DND-41 (cell line): ENCODE data around the gene KSR1.

Experiments used
- EZH2 ChIP-seq: IDR thresholded peaks from 3 replicates; pipeline ENCODE4 v1.6.1; 2012; ENCODE audit warnings: borderline replicate concordance, low read depth, mild to moderate bottlenecking, moderate library complexity, low read length, inconsistent platforms; ENCODE audit not compliant: severe bottlenecking
- TF ChIP-seq, protein P1 (sequence below): IDR thresholded peaks from 2 replicates; pipeline ENCODE4 v1.5.1; 2012; ENCODE audit warnings: borderline replicate concordance, low read length, moderate library complexity, mild to moderate bottlenecking; ENCODE audit not compliant: poor library complexity, severe bottlenecking; ENCODE audit errors: extremely low read depth

DNA sequence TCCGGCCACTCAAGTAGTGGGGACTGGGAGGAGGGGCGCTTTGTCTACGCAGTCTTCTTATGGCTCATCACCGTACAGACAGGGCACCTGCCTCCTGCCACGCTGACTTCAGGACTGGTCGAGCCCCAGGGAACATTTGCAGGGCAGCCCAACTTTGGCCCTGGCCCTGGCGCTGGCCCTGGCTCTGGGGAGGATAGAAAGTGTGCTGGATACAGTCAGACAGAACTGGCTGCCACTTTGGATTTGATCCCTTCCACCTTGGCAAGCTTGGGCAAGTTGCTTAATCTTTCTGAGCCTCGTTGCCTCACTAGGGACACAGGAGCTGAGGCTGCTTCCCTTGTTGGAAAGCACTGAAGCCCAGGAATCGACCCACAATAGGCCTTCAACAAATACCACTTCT lies 188.3 kb downstream of the KSR1 start:
- TF ChIP-seq, protein P1, sequence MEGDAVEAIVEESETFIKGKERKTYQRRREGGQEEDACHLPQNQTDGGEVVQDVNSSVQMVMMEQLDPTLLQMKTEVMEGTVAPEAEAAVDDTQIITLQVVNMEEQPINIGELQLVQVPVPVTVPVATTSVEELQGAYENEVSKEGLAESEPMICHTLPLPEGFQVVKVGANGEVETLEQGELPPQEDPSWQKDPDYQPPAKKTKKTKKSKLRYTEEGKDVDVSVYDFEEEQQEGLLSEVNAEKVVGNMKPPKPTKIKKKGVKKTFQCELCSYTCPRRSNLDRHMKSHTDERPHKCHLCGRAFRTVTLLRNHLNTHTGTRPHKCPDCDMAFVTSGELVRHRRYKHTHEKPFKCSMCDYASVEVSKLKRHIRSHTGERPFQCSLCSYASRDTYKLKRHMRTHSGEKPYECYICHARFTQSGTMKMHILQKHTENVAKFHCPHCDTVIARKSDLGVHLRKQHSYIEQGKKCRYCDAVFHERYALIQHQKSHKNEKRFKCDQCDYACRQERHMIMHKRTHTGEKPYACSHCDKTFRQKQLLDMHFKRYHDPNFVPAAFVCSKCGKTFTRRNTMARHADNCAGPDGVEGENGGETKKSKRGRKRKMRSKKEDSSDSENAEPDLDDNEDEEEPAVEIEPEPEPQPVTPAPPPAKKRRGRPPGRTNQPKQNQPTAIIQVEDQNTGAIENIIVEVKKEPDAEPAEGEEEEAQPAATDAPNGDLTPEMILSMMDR: no peak
- TF ChIP-seq EZH2: no peak
